OCI-LY7 (cell line): ENCODE data around the gene SNAP91.

Experiments used
- EZH2phosphoT487 ChIP-seq: fragments of 200-600 bp; sonication (generic); IDR thresholded peaks from 2 replicates; pipeline ENCODE4 v1.6.1; 2018; ENCODE audit warnings: low read depth, borderline replicate concordance, mild to moderate bottlenecking, mixed run types, antibody characterized with exemption, low read length, moderate library complexity, mixed read lengths
- TF ChIP-seq, protein P1 (sequence below): fragments of 200-600 bp; sonication (generic); conservative IDR thresholded peaks from 2 replicates; pipeline ENCODE4 v1.5.1; 2014; ENCODE audit warnings: mild to moderate bottlenecking, antibody characterized with exemption, low read length, moderate library complexity, mixed read lengths

DNA sequence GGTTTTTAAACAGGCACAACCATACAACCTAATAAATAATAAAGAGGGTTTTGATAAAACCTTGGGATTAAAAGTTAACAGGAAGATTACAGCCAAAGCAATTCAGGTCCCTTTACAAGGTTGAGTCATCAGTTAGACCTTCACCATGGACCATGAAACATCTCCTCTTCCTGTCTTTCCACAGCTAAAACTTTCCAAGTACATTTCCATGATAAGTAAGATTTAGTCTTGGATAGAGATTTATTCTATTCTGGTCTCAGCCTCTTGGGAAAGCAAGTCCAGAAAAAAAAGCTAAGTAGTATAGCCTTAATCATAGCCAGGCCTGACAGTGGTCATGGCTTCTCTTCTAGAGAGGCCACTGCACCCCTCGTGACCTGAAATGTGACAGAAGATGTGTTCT is 199.5 kb downstream of the SNAP91 start:
- TF ChIP-seq, protein P1, sequence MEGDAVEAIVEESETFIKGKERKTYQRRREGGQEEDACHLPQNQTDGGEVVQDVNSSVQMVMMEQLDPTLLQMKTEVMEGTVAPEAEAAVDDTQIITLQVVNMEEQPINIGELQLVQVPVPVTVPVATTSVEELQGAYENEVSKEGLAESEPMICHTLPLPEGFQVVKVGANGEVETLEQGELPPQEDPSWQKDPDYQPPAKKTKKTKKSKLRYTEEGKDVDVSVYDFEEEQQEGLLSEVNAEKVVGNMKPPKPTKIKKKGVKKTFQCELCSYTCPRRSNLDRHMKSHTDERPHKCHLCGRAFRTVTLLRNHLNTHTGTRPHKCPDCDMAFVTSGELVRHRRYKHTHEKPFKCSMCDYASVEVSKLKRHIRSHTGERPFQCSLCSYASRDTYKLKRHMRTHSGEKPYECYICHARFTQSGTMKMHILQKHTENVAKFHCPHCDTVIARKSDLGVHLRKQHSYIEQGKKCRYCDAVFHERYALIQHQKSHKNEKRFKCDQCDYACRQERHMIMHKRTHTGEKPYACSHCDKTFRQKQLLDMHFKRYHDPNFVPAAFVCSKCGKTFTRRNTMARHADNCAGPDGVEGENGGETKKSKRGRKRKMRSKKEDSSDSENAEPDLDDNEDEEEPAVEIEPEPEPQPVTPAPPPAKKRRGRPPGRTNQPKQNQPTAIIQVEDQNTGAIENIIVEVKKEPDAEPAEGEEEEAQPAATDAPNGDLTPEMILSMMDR: no peak
- TF ChIP-seq EZH2phosphoT487: no peak
